PC-3 (cell line): ENCODE results near the gene GPR176. TPM values are rescaled to one million over a fixed set of nuclear protein-coding genes. Genes with fewer than 3 reads are reported as not detected.

ENCODE experiments used
- ATAC-seq: fragments of 200-7000 bp; cut with Tn5 transposase; 2 replicates; pipeline ENCODE4 v1.9.1; 2020; ENCODE audit warnings: mild to moderate bottlenecking, moderate library complexity
- BruUV-seq: library from RNA; stranded (reverse); fragments of 400-500 nt; replicated peaks from 2 replicates; lab custom pipeline; 2021; lab: Mats Ljungman, UMichigan
- CTCF ChIA-PET: fragments of 300-600 bp; sonication (Branson Sonifier 250); formaldehyde crosslinking; loops from one replicate; lab custom pipeline; 2022; ENCODE audit warnings: antibody characterized with exemption; lab: Charles Lee
- POLR2A ChIA-PET: fragments of 300-600 bp; sonication (Branson Sonifier 250); formaldehyde crosslinking; loops from one replicate; lab custom pipeline; 2022; ENCODE audit warnings: antibody characterized with exemption; ENCODE audit not compliant: unreplicated experiment; lab: Charles Lee
- DNase-seq: peaks from one replicate; pipeline ENCODE4 v3.0.0-alpha.2; 2015
- H2AFZ ChIP-seq: fragments of 300-600 bp; sonication (generic); 2 replicates; pipeline ENCODE4 v1.6.0; 2016; ENCODE audit warnings: antibody characterized with exemption, low read length
- H3F3A ChIP-seq: fragments of 300-600 bp; sonication (generic); one replicate; pipeline ENCODE4 v1.6.0; 2017; ENCODE audit warnings: antibody characterized with exemption, low read length, control low read depth, mild to moderate bottlenecking; ENCODE audit not compliant: unreplicated experiment
- H3K27ac ChIP-seq: fragments of 300-600 bp; sonication (generic); 2 replicates; pipeline ENCODE4 v1.5.1; 2016; ENCODE audit warnings: mild to moderate bottlenecking, low read length
- H3K27me3 ChIP-seq: fragments of 300-600 bp; sonication (generic); 2 replicates; pipeline ENCODE4 v1.6.1; 2016; ENCODE audit warnings: low read length, mixed read lengths
- H3K36me3 ChIP-seq: fragments of 300-600 bp; sonication (generic); 2 replicates; pipeline ENCODE4 v1.6.1; 2016; ENCODE audit warnings: low read depth, mixed run types, low read length, mixed read lengths
- H3K4me1 ChIP-seq: fragments of 300-600 bp; sonication (generic); 2 replicates; pipeline ENCODE4 v1.5.1; 2016; ENCODE audit warnings: low read length; ENCODE audit not compliant: insufficient read depth
- H3K4me2 ChIP-seq: fragments of 300-600 bp; sonication (generic); 2 replicates; pipeline ENCODE4 v1.6.0; 2016; ENCODE audit warnings: low read length
- H3K4me3 ChIP-seq: fragments of 300-600 bp; sonication (generic); 2 replicates; pipeline ENCODE4 v1.5.1; 2016; ENCODE audit warnings: mild to moderate bottlenecking, low read length, mixed read lengths
- H3K79me2 ChIP-seq: fragments of 300-600 bp; sonication (generic); 2 replicates; pipeline ENCODE4 v1.6.1; 2017; ENCODE audit warnings: low read length, mixed read lengths
- H3K9ac ChIP-seq: fragments of 300-600 bp; sonication (generic); 2 replicates; pipeline ENCODE4 v1.6.0; 2016; ENCODE audit warnings: mild to moderate bottlenecking, low read length
- H3K9me2 ChIP-seq: fragments of 300-600 bp; sonication (generic); replicated peaks from 2 replicates; pipeline ENCODE4 v1.6.1; 2016; ENCODE audit warnings: mixed run types, low read length, mixed read lengths
- H3K9me3 ChIP-seq: fragments of 300-600 bp; sonication (generic); 2 replicates; pipeline ENCODE4 v1.6.1; 2016; ENCODE audit warnings: low read length, mixed read lengths
- H4K20me1 ChIP-seq: fragments of 300-600 bp; sonication (generic); 2 replicates; pipeline ENCODE4 v1.6.1; 2016; ENCODE audit warnings: low read length, mixed read lengths
- CTCF ChIP-seq: fragments of 300-600 bp; sonication (generic); conservative IDR thresholded peaks from 2 replicates; pipeline ENCODE4 v1.5.1; 2017; ENCODE audit warnings: antibody characterized with exemption, low read depth, mild to moderate bottlenecking, low read length
- EZH2 ChIP-seq: fragments of 300-600 bp; sonication (generic); IDR thresholded peaks from one replicate; pipeline ENCODE4 v1.6.1; 2017; ENCODE audit warnings: antibody characterized with exemption, mild to moderate bottlenecking, low read length; ENCODE audit not compliant: unreplicated experiment
- EZH2phosphoT487 ChIP-seq: fragments of 300-600 bp; sonication (generic); IDR thresholded peaks from 2 replicates; pipeline ENCODE4 v1.6.1; 2018; ENCODE audit warnings: mild to moderate bottlenecking, antibody characterized with exemption, low read length, borderline replicate concordance
- intact Hi-C: fragments of 100-400 bp; cut with micrococcal nuclease; formaldehyde crosslinking; loops from 2 replicates; pipeline ENCODE4 v1.9.0; 2023
- total RNA-seq: library from RNA; depleted of rRNA; stranded (reverse); fragments of >200 nt; gene quantifications from 2 replicates; pipeline ENCODE4 v1.2.3, GENCODE V29; 2014

The GPR176 gene
- total RNA-seq, 1 experiment from 2014 or later: 27.8 TPM

- Histone ChIP-seq H3K79me2 (peaks cover 4% of the 10 kb centered on the region; the same call in 1 of the 2 replicates), H3K9me2 (no peaks in the 10 kb centered on the region), H3F3A (no peaks in the 10 kb centered on the region), H3K27ac (no peak overlapping the region), H3K9ac (no peak overlapping the region), H4K20me1 (no peaks in the 10 kb centered on the region), H3K36me3 (no peaks in the 10 kb centered on the region), H3K4me1 (no peaks in the 10 kb centered on the region; the same call in 1 of the 2 replicates), H3K9me3 (no peaks in the 10 kb centered on the region), H3K4me3 (no peak overlapping the region), H3K4me2 (no peak overlapping the region), H3K27me3 (no peaks in the 10 kb centered on the region), H2AFZ (no peak overlapping the region)
- ChIA-PET POLR2A (no interaction called here), CTCF (no interaction called here)
- DNase-seq (no peak), ATAC-seq (no peak)
- TF ChIP-seq EZH2: no peak
- no peak for TF ChIP-seq CTCF
- TF ChIP-seq EZH2phosphoT487: no peak
- no TSS peak for BruUV-seq
- intact Hi-C loops: no loop called here
Measured at GRCh38 chr15:39898317-39898716, 21.7 kb downstream of the GPR176 start.

- Histone ChIP-seq H3K4me2 (no peak overlapping the region), H3K79me2 (peaks cover 4% of the 10 kb centered on the region; the same call in 1 of the 2 replicates)
Measured at GRCh38 chr15:39896846-39897245, 23.2 kb downstream of the GPR176 start.

More at GRCh38 chr15:39896846-39897245, 23.2 kb downstream of the GPR176 start:
- no peak for ATAC-seq
- H4K20me1 ChIP-seq: no peaks in the 10 kb centered on the region
- no TSS peak for BruUV-seq
- H3F3A ChIP-seq: no peaks in the 10 kb centered on the region
- no peaks in the 10 kb centered on the region for H3K27me3 ChIP-seq
- intact Hi-C loops: no loop called here
- H3K9me2 ChIP-seq: no peaks in the 10 kb centered on the region
- no peak overlapping the region for H3K27ac ChIP-seq
- ChIA-PET CTCF (no interaction called here), POLR2A (no interaction called here)
- no peak overlapping the region for H2AFZ ChIP-seq
- no peak for DNase-seq
- no peaks in the 10 kb centered on the region for H3K9me3 ChIP-seq
- H3K9ac ChIP-seq: no peak overlapping the region
- no peak overlapping the region for H3K4me3 ChIP-seq
- no peaks in the 10 kb centered on the region for H3K36me3 ChIP-seq
- H3K4me1 ChIP-seq: no peaks in the 10 kb centered on the region; the same call in 1 of the 2 replicates
- TF ChIP-seq CTCF: no peak
- TF ChIP-seq EZH2: no peak
- TF ChIP-seq EZH2phosphoT487: no peak
